ENCODE results near the gene RALGDS.

The RALGDS gene

DNA sequence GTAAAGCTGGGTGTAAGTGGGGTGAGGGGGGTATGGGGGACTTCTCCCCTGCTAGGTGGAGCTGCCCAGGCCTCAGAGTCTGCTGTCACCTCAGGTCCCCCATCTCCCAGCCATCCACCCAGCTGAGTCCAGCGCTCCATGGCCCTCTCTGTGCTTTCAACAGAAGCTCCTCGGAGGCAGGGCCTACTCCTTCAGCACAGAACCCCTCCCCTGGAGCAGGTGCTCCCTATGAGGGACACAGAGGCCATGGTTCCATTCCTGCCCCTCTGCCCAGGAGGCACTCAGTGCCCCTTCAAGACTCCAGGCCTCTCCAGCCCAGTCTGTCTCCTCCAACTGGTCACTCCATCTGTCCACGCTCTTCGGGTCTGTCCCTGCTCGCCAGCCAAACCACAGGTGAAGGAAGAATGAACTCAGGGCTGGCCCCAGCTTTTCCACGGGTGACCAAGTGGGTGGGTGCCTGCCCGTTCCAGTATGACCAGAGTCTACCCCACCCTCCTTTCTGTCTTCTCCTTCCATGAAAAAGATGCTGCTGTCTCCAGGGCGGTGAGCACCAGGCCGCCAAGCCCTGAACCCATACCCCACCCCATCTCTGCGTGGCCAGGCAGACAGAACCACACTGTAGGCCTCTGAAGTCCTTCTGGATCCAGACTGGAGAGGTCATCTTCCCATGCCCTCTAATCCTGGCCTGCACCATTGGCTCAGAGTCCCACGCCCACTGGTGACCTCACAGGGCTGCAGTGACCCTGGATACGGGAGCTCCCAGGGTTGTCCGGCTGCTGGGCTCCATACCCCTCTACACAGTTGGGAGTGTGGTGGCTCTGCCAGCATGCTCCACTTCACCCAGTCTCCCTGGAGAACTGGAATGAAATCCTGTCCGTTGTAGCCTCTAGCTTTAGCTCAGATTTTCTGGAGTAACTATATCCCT lies 30.8 kb upstream of the RALGDS start:
- ChIA-PET POLR2A (interaction anchor here (0.8 kb wide), 1 partner anchor 121 kb away, joined by 4 read pairs; the partner anchor contains the start of gene GTF3C5), CTCF (interaction anchor here (0.7 kb wide), 1 partner anchor 8 kb away, joined by 3 read pairs; no protein-coding TSS in a partner anchor)
- TF ChIP-seq FOXM1 (IDR thresholded peaks at IDR 0.05; ENCODE audit: borderline replicate concordance), result no peak
- TF ChIP-seq BHLHE40 (IDR thresholded peaks at IDR 0.05; ENCODE audit: borderline replicate concordance), result no peak
- no peak for TF ChIP-seq ARNT (IDR thresholded peaks at IDR 0.05)
- no peak for TF ChIP-seq TARDBP (IDR thresholded peaks at IDR 0.05)
- TF ChIP-seq, protein P1, sequence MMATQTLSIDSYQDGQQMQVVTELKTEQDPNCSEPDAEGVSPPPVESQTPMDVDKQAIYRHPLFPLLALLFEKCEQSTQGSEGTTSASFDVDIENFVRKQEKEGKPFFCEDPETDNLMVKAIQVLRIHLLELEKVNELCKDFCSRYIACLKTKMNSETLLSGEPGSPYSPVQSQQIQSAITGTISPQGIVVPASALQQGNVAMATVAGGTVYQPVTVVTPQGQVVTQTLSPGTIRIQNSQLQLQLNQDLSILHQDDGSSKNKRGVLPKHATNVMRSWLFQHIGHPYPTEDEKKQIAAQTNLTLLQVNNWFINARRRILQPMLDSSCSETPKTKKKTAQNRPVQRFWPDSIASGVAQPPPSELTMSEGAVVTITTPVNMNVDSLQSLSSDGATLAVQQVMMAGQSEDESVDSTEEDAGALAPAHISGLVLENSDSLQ (IDR thresholded peaks at IDR 0.05), result no peak
- no peak for TF ChIP-seq SUZ12 (IDR thresholded peaks at IDR 0.05)
- TF ChIP-seq ZNF384 (IDR thresholded peaks at IDR 0.05), result no peak
- TF ChIP-seq L3MBTL2 (conservative IDR thresholded peaks at IDR 0.05), result no peak
- TF ChIP-seq SP1 (IDR thresholded peaks at IDR 0.05), result no peak
- no peak for DNase-seq (ENCODE audit: extremely low spot score)

DNA sequence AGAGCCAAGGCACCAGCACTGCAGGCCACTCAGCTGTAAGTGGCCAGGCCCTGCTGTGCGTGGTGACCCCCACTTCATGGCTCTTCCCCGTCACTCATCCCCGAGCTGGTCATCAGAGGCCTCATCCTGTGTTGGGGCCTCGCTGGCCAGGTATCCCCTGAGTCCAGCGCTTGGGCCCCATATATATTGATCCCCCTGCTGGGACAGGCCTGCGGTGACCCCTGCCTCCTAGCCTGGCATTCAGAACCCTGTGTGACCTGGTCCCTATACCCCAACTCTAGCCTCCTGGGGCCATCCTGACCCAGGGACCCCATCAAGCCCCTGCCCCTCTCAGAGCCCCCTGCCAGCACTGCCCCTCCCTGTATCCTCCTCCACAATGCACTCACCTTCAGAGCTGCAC lies 30.0 kb upstream of the RALGDS start:
- POLR2A ChIA-PET, result interaction anchor here (0.8 kb wide), 1 partner anchor 121 kb away, joined by 4 read pairs; the partner anchor contains the start of gene GTF3C5
- DNase-seq (ENCODE audit: extremely low spot score), result no peak
- TF ChIP-seq, protein P1 (IDR thresholded peaks at IDR 0.05), result no peak
- TF ChIP-seq HDGF (IDR thresholded peaks at IDR 0.05; ENCODE audit: borderline replicate concordance), result no peak
- no peak for TF ChIP-seq CTBP1 (IDR thresholded peaks at IDR 0.05; ENCODE audit: borderline replicate concordance)
- no peak for TF ChIP-seq SP1 (IDR thresholded peaks at IDR 0.05)
- TF ChIP-seq FOXM1 (IDR thresholded peaks at IDR 0.05; ENCODE audit: borderline replicate concordance), result no peak
- no peak for TF ChIP-seq FOXK2 (IDR thresholded peaks at IDR 0.05)
- TF ChIP-seq ELF4 (IDR thresholded peaks at IDR 0.05), result no peak
- no peak for TF ChIP-seq ARNT (IDR thresholded peaks at IDR 0.05)
- no peak for TF ChIP-seq ZNF384 (IDR thresholded peaks at IDR 0.05)
- TF ChIP-seq BHLHE40 (IDR thresholded peaks at IDR 0.05; ENCODE audit: borderline replicate concordance), result no peak
- no peak for TF ChIP-seq TARDBP (IDR thresholded peaks at IDR 0.05)
- no peak for TF ChIP-seq LEF1 (IDR thresholded peaks at IDR 0.05; ENCODE audit: borderline replicate concordance)
- TF ChIP-seq NFRKB (IDR thresholded peaks at IDR 0.05), result no peak
- TF ChIP-seq L3MBTL2 (conservative IDR thresholded peaks at IDR 0.05), result no peak
- no peak for TF ChIP-seq SUZ12 (IDR thresholded peaks at IDR 0.05)
- no peak for TF ChIP-seq FOXA1 (IDR thresholded peaks at IDR 0.05)

DNA sequence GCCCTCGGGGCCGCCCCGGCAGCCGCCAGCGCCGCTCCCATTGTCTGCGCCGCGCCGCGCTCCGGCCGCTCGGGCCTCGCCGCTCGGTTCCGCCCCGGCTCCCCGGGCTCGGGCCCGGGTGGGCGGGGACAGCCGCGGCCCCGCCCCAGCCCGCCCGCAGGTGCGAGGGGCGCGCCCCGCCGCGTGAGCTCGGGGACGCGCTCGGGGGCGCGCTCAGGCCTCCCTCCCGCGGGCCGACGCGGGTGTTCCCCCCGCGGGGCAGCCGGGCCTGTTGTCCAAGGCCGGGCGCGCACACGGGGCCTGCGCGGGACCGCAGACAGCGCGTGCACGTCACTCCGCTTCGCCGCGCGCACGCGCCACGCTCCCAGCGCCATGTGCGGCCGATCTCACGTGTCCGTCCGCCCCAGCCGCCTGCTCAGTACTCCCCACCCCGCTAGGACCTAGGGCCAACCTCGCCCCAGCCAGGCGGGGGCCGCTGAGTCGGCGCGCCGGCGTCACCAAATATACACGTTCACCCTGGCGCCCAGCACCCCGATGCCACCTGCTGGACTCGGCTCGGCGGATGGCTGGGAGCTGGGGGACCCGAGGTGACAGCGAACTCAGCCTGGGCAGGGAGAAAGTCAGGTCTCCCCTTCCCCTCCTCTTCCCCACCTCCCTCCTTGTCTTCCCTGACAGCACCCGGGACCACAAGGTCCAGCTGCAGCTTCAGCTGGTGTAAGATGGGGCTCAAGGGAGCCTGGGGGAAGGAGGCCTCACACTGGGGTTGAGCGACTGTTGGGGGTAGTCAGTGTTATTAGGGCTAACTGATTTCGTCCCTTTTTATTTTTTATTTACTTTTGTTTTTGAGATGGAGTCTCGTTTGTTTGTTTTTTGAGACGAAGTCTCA lies 28.3 kb upstream of the RALGDS start:
- TF ChIP-seq L3MBTL2 (conservative IDR thresholded peaks at IDR 0.05) (peak; percentile 86), HDGF (IDR thresholded peaks at IDR 0.05; ENCODE audit: borderline replicate concordance) (no peak), ARNT (IDR thresholded peaks at IDR 0.05) (0 out of 2 replicates have a peak, but pooled peaks have one; percentile 0)
- ChIA-PET POLR2A (interaction anchor here (0.6 to 2.3 kb wide), 9 partner anchors 9 to 199 kb away, joined by 3 to 12 read pairs (median 3); partner anchors contain the start of genes GTF3C5, MED22 and RPL7A), CTCF (interaction anchor here (1.4 kb wide), 1 partner anchor 10 kb away, joined by 3 read pairs; no protein-coding TSS in a partner anchor)
- peak; percentile 94 for DNase-seq (ENCODE audit: extremely low spot score)

More for the DNA sequence above, 30.0 kb upstream of the RALGDS start:
- CTCF ChIA-PET, result interaction anchor here (0.7 kb wide), 1 partner anchor 9 kb away, joined by 3 read pairs; no protein-coding TSS in a partner anchor

DNA sequence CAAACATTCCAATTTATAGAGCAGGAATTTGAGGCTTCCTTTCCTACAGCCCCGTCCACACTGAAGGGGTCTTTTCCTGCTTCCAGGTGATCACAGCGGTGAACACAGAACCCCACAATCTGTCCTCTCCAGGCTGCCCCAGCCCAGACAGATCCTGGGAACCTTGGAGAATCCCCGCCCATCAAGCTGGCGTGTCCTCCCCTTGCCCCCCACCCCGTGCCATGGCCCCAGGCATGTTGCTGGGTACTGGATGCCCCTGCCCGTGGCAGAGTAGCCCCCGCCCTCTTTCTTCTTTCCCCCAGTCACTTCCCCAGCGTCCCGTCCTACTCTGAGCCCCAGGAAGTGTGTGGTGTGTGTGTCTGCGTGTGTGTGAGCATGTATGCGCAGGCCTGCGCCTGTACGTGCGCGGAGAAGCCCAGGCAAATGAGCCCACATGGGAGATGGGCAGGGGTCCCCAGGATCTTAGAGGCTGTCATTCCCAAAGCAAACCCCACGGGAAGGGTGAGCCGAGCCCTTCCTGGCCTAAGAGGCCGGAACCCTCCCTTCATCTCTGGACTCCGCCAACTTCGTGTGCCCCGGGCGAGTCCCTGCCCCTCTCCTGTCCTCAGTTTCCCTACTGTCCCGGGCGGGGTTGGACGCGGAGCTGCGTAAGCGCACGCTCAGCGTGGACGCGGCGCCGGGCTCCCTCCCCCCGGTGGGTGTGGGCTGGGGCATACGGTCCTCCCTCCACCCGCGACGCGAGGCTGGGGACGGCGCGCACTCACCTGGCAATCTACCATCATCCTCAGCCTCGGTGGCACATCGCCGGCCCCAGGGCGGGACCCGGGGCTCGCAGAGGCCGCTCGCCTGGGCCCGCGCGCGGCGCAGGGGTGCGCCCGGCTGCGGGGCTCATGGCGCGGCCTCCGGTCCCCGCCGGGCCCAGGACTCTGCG lies 27.4 kb upstream of the RALGDS start:
- POLR2A ChIA-PET, result interaction anchor here (1.0 to 2.3 kb wide), 7 partner anchors 10 to 199 kb away, joined by 3 to 12 read pairs (median 3); partner anchors contain the start of genes GTF3C5, MED22 and RPL7A
- no peak for TF ChIP-seq CTBP1 (IDR thresholded peaks at IDR 0.05; ENCODE audit: borderline replicate concordance)
- TF ChIP-seq ARNT (IDR thresholded peaks at IDR 0.05), result peak; percentile 11; the same call in 1 of the 2 replicates
- no peak for DNase-seq (ENCODE audit: extremely low spot score)

DNA sequence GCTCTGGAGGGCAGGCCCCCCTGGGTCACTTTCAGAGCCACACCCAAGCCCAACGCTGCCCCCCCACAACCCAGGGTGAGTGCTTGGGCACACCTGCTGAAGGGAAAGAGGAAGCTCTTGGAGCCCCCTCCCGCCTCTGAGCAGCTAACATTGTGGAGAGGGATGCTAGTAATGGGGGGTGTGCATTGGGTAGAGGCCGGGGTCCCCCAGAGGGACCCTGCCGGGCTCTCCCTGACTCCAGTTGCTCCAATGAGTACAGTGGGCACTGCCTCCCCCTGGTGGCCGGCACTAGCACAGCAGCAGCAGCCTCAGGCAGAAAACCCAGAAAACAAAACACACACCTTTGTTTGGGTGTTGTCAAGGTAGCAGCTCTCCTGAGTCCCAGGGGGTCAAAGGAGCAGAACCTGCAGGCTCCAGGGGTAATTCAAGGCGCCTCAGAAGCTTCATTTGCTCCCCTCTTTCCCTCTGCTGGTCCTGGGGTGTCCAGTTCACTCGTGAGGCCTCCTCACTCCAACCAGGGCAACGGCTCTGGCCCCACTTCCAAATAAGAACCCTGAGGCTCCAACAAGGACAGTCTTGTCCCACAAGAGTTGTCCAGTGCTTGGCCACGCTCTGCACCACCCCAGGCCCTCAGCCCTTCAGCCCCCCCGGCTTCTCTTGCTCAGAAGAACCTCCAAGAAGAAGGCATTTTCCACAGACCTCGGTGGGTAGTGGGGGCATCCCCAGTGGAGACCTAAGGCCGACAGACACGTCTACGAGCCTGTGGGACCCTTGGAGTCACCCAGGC lies 26.6 kb upstream of the RALGDS start:
- ChIA-PET POLR2A (interaction anchor here (1.5 kb wide), 1 partner anchor 46 kb away, joined by 3 read pairs; no protein-coding TSS in a partner anchor), CTCF (interaction anchor here (2.0 kb wide), 1 partner anchor 125 kb away, joined by 8 read pairs; no protein-coding TSS in a partner anchor)

More for the DNA sequence above, 27.4 kb upstream of the RALGDS start:
- CTCF ChIA-PET, result interaction anchor here (0.5 to 2.0 kb wide), 3 partner anchors 11 to 126 kb away, joined by 3 to 8 read pairs (median 4); no protein-coding TSS in a partner anchor

More for the DNA sequence above, 26.6 kb upstream of the RALGDS start:
- TF ChIP-seq L3MBTL2 (conservative IDR thresholded peaks at IDR 0.05), result no peak
- TF ChIP-seq FOXM1 (IDR thresholded peaks at IDR 0.05; ENCODE audit: borderline replicate concordance), result no peak
- no peak for TF ChIP-seq SUZ12 (IDR thresholded peaks at IDR 0.05)
- TF ChIP-seq ZNF384 (IDR thresholded peaks at IDR 0.05), result no peak
- TF ChIP-seq, protein P1 (IDR thresholded peaks at IDR 0.05), result no peak
- TF ChIP-seq NFRKB (IDR thresholded peaks at IDR 0.05), result no peak
- TF ChIP-seq FOXA1 (IDR thresholded peaks at IDR 0.05), result no peak
- no peak for TF ChIP-seq HDGF (IDR thresholded peaks at IDR 0.05; ENCODE audit: borderline replicate concordance)
- TF ChIP-seq CTBP1 (IDR thresholded peaks at IDR 0.05; ENCODE audit: borderline replicate concordance), result no peak
- no peak for TF ChIP-seq ELF4 (IDR thresholded peaks at IDR 0.05)
- no peak for TF ChIP-seq ARNT (IDR thresholded peaks at IDR 0.05)
- TF ChIP-seq LEF1 (IDR thresholded peaks at IDR 0.05; ENCODE audit: borderline replicate concordance), result no peak
- no peak for TF ChIP-seq FOXK2 (IDR thresholded peaks at IDR 0.05)
- no peak for TF ChIP-seq SP1 (IDR thresholded peaks at IDR 0.05)
- no peak for TF ChIP-seq BHLHE40 (IDR thresholded peaks at IDR 0.05; ENCODE audit: borderline replicate concordance)
- TF ChIP-seq TARDBP (IDR thresholded peaks at IDR 0.05), result no peak
- peak; percentile 71 for DNase-seq (ENCODE audit: extremely low spot score)

Measured in HEK293T (cell line).